Spleen (tissue), 7 donors: ENCODE measurements around the gene RPGRIP1.
"Not testable (repeated sequence)": the region's sequence is repeated elsewhere in the genome, so short reads cannot be mapped to it uniquely, and the experiment has no call there.

ENCODE experiments used
- CTCF ChIP-seq, 11 experiments: fragments of 200-600 bp in 7 of 11; fragments of 450-650 bp in 4 of 11; sonication (generic) in 4 of 11; IDR thresholded peaks in 8 of 11; conservative IDR thresholded peaks in 3 of 11; 1 replicate in 7 of 11; 2 replicates in 4 of 11; pipeline versions ENCODE4 v1.4.0 to v1.8.0; 2016 to 2021; ENCODE audit warnings: antibody characterized with exemption in 11 of 11, inconsistent platforms in 4 of 11, mild to moderate bottlenecking in 1 of 11
- POLR2A ChIP-seq, 3 donors: fragments of 450-650 bp; IDR thresholded peaks; one replicate each; pipeline ENCODE4 v1.5.1; 2017; ENCODE audit warnings: antibody characterized with exemption in 3 of 3, mild to moderate bottlenecking in 1 of 3
- donor health status: DM: no; HTN: no; CAD: no; lungs with moderate emphysema.
- donor health status: DM: no; HTN: no; CAD: no.
- donor health status: DM: no; HTN: no; CAD: no.

- TF ChIP-seq CTCF (IDR thresholded peaks at IDR 0.05 in 8 of 11, conservative IDR thresholded peaks at IDR 0.05 in 3 of 11); POLR2A (IDR thresholded peaks at IDR 0.05): not testable (repeated sequence)
Observed at GRCh38 chr14:21272661-21273060, 7.2 kb upstream of the RPGRIP1 start.
